Testis (tissue), 3 donors: ENCODE results near the gene COL6A3. TPM values are rescaled to one million over a fixed set of nuclear protein-coding genes. Genes with fewer than 3 reads are reported as not detected.

Experiments
- DNase-seq: peaks from one replicate; pipeline ENCODE4 v3.0.0-alpha.2; 2019
- H3K27ac ChIP-seq, 2 donors: fragments of 200-600 bp; sonication (generic); one replicate each; pipeline ENCODE4 v1.5.1; 2019
- H3K27me3 ChIP-seq: fragments of 200-600 bp; sonication (generic); one replicate; pipeline ENCODE4 v1.5.1; 2019
- H3K36me3 ChIP-seq: fragments of 200-600 bp; sonication (generic); one replicate; pipeline ENCODE4 v1.5.1; 2017; ENCODE audit warnings: low read depth; ENCODE audit errors: missing control alignments
- H3K4me1 ChIP-seq: fragments of 200-600 bp; sonication (generic); one replicate; pipeline ENCODE4 v1.5.1; 2019
- H3K4me3 ChIP-seq, 2 donors: fragments of 200-600 bp; sonication (generic); one replicate each; pipeline ENCODE4 v1.5.1; 2017 to 2019
- H3K9me3 ChIP-seq: fragments of 200-600 bp; sonication (generic); one replicate; pipeline ENCODE4 v1.5.1; 2017
- POLR2A ChIP-seq: fragments of 450-650 bp; IDR thresholded peaks from one replicate; pipeline ENCODE4 v1.6.1; 2017; ENCODE audit warnings: antibody characterized with exemption, mild to moderate bottlenecking, moderate library complexity
- WGBS, 2 donors: methylation state at CpG; one replicate each; pipeline ENCODE4 v1.1.5; 2018; 5-methylcytosine and 5-hydroxymethylcytosine counted together
- intact Hi-C: fragments of 100-400 bp; cut with DNase I; formaldehyde crosslinking; loops from one replicate; pipeline ENCODE4 v1.15.1; 2023; ENCODE audit warnings: low total_unique reads
- polyA plus RNA-seq: library from polyadenylated mRNA; stranded (reverse); fragments of 350-450 nt; fragmentation: Illumina TruSeq; extraction: RNeasy Lipid Tissue Mini Kit (QIAGEN cat#74804); gene quantifications from one replicate; pipeline ENCODE4 v1.2.3, GENCODE V29; 2014; ENCODE audit warnings: low read depth, low replicate concordance; ENCODE audit not compliant: insufficient read depth
- total RNA-seq, 2 donors: library from RNA; depleted of rRNA; stranded (reverse); fragments of >200 nt; gene quantifications; one replicate each; pipeline ENCODE4 v1.2.3, GENCODE V29; 2016
- TF ChIP-seq, protein P1 (sequence below), 3 experiments: fragments of 450-650 bp in 2 of 3; fragments of 200-600 bp in 1 of 3; sonication (generic) in 1 of 3; IDR thresholded peaks; one replicate each; pipeline ENCODE4 v1.5.1; 2016 to 2019; ENCODE audit warnings: antibody characterized with exemption in 3 of 3, mild to moderate bottlenecking in 2 of 3, moderate library complexity in 1 of 3

The COL6A3 gene
- total and polyA plus RNA-seq, 3 donors from 2014 or later = 35.1 to 93.1 (median 74.1) TPM

DNA sequence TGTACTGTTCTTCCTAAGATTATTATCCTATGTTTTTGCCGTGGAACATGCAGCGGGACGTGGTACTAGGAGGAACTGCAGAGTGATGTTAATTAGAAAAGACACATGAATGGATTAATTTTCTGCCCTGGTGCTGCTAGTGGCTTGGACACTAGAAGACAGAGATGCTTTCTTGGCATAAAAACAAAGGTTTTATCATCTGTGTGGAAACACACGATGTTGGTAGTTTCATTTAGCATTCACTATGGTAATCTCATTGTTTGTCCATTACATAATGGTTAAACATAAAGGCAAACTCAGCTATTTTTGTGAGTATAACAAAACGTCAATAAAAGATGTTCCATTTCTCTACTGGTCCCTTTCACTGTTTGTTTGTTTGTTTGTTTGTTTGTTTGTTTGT, 22.8 kb downstream of the COL6A3 start:
- Histone ChIP-seq H3K9me3 (no peaks in the 10 kb centered on the region), H3K4me3 (no peak overlapping the region), H3K27ac (no peak overlapping the region), H3K27me3 (no peaks in the 10 kb centered on the region), H3K4me1 (no peaks in the 10 kb centered on the region), H3K36me3 (no peaks in the 10 kb centered on the region)
- no peak for DNase-seq
- 72 to 73% methylated on average over 5 of the region's 5 CpGs for WGBS, 2 donors
- intact Hi-C loops = no loop called here
- TF ChIP-seq POLR2A = no peak
- TF ChIP-seq, protein P1, sequence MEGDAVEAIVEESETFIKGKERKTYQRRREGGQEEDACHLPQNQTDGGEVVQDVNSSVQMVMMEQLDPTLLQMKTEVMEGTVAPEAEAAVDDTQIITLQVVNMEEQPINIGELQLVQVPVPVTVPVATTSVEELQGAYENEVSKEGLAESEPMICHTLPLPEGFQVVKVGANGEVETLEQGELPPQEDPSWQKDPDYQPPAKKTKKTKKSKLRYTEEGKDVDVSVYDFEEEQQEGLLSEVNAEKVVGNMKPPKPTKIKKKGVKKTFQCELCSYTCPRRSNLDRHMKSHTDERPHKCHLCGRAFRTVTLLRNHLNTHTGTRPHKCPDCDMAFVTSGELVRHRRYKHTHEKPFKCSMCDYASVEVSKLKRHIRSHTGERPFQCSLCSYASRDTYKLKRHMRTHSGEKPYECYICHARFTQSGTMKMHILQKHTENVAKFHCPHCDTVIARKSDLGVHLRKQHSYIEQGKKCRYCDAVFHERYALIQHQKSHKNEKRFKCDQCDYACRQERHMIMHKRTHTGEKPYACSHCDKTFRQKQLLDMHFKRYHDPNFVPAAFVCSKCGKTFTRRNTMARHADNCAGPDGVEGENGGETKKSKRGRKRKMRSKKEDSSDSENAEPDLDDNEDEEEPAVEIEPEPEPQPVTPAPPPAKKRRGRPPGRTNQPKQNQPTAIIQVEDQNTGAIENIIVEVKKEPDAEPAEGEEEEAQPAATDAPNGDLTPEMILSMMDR (IDR thresholded peaks at IDR 0.05) = no peak

DNA sequence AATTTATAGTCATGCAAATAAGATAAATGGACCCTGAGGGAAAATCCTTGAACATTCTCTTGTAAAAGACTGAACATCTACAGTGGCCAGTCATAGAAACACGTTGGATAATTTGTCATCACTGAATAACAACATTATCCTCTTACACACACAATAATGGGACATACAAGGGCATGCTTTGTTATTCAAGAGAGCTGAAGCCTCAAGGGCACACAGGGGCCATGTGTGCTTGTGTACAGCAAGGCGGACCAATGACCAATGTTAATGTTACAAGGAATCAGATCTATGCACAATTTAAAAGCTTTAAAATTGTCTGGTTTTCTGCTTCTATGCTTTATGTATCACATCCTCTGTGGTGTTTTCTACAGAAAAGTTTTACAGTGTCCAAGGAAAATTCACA, 23.7 kb downstream of the COL6A3 start:
- no peak overlapping the region for H3K4me3 ChIP-seq
- no peak overlapping the region for H3K27ac ChIP-seq
- no peak for DNase-seq
- no peaks in the 10 kb centered on the region for H3K36me3 ChIP-seq
- intact Hi-C loops = no loop called here
- no peaks in the 10 kb centered on the region for H3K4me1 ChIP-seq
- no peaks in the 10 kb centered on the region for H3K9me3 ChIP-seq
- no peak for TF ChIP-seq POLR2A
- TF ChIP-seq, protein P1 (IDR thresholded peaks at IDR 0.05) = no peak
- H3K27me3 ChIP-seq = no peaks in the 10 kb centered on the region
- WGBS, 2 donors = 65 to 88% methylated on average over 2 of the region's 2 CpGs

DNA sequence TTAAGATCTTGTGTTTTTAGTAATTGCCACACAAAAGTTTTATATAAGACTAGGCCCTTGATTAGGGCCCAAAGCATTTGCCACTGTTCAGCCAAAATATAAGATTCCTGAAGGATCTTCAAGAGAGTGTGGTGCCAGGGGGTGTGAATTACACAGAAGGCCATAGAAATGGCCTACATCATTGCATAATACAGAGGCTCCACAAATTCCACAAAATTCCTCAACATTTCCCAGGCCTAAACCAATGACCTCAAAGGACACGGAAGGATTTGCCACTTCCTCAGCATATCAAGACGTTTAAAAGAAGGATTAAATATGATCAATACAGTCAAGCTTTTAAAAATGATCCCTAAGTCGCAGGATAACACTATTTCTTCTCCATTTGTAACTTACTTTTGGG, 24.1 kb downstream of the COL6A3 start:
- no peak for DNase-seq
- WGBS, 2 donors = 90 to 92% methylated on average over 3 of the region's 3 CpGs
- Histone ChIP-seq H3K4me3 (no peak overlapping the region), H3K9me3 (no peaks in the 10 kb centered on the region), H3K27ac (no peak overlapping the region), H3K27me3 (no peaks in the 10 kb centered on the region), H3K4me1 (no peaks in the 10 kb centered on the region), H3K36me3 (no peaks in the 10 kb centered on the region)
- TF ChIP-seq, protein P1 (IDR thresholded peaks at IDR 0.05) = no peak
- no peak for TF ChIP-seq POLR2A
- intact Hi-C loops = no loop called here

DNA sequence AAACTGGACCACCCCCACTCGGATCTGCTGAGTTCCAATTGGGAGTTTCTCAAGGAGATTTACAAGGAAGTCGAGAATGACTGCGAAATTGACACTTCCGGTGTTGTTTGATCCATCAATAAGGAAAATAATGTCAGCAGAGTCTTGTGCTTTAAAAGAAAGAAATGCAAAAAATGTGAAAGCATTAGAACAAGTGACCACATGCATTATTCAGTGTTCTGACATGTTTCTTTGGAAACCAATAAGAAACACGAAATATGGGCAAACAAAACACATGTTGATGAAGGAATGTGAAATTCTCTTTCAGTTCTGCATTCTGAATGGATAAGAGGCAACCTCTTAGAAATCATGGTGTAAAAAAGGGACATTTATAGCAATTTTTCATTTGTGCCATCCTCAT, 25.9 kb downstream of the COL6A3 start:
- no peaks in the 10 kb centered on the region for H3K36me3 ChIP-seq
- intact Hi-C loops = no loop called here
- no peaks in the 10 kb centered on the region for H3K27me3 ChIP-seq
- no peak for DNase-seq
- 83 to 85% methylated on average over 5 of the region's 5 CpGs for WGBS, 2 donors
- TF ChIP-seq POLR2A = no peak
- TF ChIP-seq, protein P1 (IDR thresholded peaks at IDR 0.05) = no peak
- H3K4me3 ChIP-seq = no peak overlapping the region
- no peaks in the 10 kb centered on the region for H3K4me1 ChIP-seq
- no peaks in the 10 kb centered on the region for H3K9me3 ChIP-seq
- no peak overlapping the region for H3K27ac ChIP-seq

DNA sequence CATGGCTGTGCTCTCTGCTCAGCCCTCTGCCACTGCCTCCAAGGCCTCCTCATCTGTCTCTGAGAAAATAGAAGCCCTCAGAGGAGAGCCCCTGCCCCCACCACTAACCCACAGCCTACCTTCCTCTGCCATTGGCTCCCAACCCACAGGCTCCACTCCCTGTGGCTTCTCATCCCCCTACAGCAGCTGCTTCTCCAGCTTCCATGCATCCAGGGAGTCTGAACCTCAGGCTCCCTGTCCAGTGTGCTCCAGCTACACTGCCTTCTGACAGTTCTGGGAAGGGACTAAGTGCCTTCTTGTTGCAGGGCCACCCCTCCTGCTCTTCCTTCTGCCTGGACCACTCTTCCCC, 29.3 kb downstream of the COL6A3 start:
- intact Hi-C loops = no loop called here
- no peak for DNase-seq
- no peaks in the 10 kb centered on the region for H3K9me3 ChIP-seq
- no peaks in the 10 kb centered on the region for H3K4me1 ChIP-seq
- TF ChIP-seq, protein P1 (IDR thresholded peaks at IDR 0.05) = no peak
- no peak for TF ChIP-seq POLR2A
- H3K27me3 ChIP-seq = no peaks in the 10 kb centered on the region
- no peaks in the 10 kb centered on the region for H3K36me3 ChIP-seq
- H3K27ac ChIP-seq = no peak overlapping the region
- no peak overlapping the region for H3K4me3 ChIP-seq
